Endothelial cell of umbilical vein (primary cell): ENCODE measurements around the gene TMEM151A.

Experiments
- EZH2 ChIP-seq: IDR thresholded peaks from 2 replicates; pipeline ENCODE4 v1.6.1; 2012; ENCODE audit warnings: borderline replicate concordance, low read depth, mild to moderate bottlenecking, moderate library complexity, low read length, inconsistent platforms; ENCODE audit not compliant: severe bottlenecking
- GATA2 ChIP-seq: IDR thresholded peaks from 2 replicates; pipeline ENCODE4 v1.7.0; 2011; ENCODE audit warnings: low read depth, mild to moderate bottlenecking, moderate library complexity, mixed read lengths, low read length; ENCODE audit not compliant: insufficient read length, insufficient read depth
- POLR2A ChIP-seq: IDR thresholded peaks from 2 replicates; pipeline ENCODE4 v1.6.1; 2012; ENCODE audit warnings: low read depth, mild to moderate bottlenecking, control low read depth, low read length
- TF ChIP-seq, protein P1 (sequence below), 2 donors: IDR thresholded peaks; 1 replicate in 1 of 2; 2 replicates in 1 of 2; pipeline ENCODE4 v1.5.1; 2011; ENCODE audit warnings: low read length in 2 of 2, mild to moderate bottlenecking in 2 of 2, moderate library complexity in 2 of 2, control low read depth in 1 of 2, inconsistent platforms in 1 of 2, low read depth in 1 of 2; ENCODE audit not compliant: insufficient read depth in 1 of 2; ENCODE audit errors: extremely low read depth in 1 of 2

DNA sequence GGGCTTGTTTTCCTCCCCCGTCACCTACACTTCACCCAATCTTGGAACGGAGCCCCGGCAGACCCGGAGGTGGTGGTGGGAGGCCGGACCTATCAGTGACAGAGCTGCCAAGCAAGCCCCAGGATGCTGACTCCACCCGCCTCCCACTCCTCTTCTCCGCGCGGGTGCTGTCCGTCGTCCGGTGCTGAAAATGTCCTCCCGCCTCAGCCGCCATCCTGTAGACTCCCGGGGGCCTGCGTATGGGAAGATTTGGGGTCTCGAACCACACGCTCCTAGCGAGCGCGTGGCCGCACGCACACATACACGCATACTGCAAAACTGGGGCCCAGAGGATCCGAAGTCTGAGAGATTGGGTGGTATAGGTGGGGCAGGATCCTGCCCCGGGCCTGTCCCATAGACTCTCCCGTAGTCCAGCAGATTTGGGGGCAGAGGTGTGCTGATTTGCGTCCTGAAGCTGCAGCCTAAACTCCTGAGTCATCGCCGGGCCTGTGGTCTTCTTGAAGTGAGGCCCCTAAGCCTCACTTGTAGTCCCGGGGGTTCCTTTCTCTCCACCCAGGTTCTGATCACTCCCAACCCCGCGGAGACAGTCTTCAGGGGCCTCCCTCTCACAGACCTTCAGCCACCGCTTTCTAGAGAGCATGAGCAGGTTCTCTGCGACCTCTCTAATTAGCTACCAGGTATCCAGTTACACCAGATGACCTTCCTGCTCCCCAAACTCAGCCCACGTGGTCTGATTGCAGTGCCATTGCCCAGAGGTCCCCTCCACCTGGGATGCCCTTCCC lies 2.0 kb upstream of the TMEM151A start:
- TF ChIP-seq, protein P1, sequence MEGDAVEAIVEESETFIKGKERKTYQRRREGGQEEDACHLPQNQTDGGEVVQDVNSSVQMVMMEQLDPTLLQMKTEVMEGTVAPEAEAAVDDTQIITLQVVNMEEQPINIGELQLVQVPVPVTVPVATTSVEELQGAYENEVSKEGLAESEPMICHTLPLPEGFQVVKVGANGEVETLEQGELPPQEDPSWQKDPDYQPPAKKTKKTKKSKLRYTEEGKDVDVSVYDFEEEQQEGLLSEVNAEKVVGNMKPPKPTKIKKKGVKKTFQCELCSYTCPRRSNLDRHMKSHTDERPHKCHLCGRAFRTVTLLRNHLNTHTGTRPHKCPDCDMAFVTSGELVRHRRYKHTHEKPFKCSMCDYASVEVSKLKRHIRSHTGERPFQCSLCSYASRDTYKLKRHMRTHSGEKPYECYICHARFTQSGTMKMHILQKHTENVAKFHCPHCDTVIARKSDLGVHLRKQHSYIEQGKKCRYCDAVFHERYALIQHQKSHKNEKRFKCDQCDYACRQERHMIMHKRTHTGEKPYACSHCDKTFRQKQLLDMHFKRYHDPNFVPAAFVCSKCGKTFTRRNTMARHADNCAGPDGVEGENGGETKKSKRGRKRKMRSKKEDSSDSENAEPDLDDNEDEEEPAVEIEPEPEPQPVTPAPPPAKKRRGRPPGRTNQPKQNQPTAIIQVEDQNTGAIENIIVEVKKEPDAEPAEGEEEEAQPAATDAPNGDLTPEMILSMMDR (IDR thresholded peaks at IDR 0.05; ENCODE audit: extremely low read depth in 1 of 2, insufficient read depth in 1 of 2, low read depth in 1 of 2, low read length in 2 of 2), result no peak
- TF ChIP-seq POLR2A (no peak), EZH2 (no peak), GATA2 (no peak)
